Measurements from ENCODE around the gene CHMP6. TPM values are rescaled to one million over a fixed set of nuclear protein-coding genes. Genes with fewer than 3 reads are reported as not detected.

Gene CHMP6
- total and polyA plus RNA-seq, 9 of the 15 experiments (the other 6 are each of a cell fraction or from before 2014, with no cell fraction given), result 0.25 to 30.4 (median 13.4) TPM

DNA sequence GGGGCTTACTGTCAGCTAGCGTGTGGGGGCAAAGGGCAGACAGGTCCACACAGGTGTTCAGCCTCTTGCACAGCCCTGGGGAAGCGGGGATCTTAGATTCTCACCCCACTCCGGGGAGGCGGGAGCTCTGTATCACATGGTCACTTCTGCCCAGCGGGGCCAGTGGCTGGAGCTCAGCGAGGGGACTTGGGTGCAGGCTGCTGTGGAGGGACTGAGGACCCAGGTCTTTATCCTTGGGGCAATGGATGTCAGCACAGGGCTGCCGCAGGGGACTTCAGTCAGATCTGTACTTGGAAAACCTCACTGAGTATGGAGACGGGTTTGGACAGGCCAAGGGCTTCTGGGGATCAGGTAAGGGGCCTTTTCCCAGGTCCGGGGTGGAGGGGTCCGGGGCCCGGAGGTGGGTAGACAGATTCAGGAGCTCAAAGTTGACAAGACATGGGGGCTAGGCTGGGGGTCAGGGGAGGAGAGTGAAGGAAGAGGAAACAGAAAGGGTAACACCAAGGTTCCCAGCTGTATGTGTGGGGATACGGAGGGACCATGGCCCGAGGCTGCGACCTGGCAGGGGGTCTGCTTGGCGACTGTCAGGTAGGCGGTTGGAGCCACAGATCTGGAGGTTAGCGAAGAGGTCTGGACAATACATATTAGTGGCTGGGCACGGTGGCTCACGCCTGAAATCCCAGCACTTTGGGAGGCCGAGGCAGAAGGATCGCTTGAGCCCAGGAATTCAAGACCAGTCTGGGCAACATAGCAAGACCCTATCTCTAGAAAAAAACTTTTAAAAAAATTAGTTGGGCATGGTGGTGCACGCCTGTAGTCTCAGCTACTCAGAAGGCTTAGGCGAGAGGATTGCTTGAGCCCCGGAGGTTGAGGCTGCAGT is 28.2 kb downstream of the CHMP6 start (continued):
- peak; percentile 3; the same call in 1 of the 2 replicates for TF ChIP-seq MGA (IDR thresholded peaks at IDR 0.05)
- 0 out of 2 replicates have a peak, but pooled peaks have one; percentile 31 for TF ChIP-seq ZNF592 (IDR thresholded peaks at IDR 0.05)
- peak; percentile 17; the same call in 1 of the 2 replicates for TF ChIP-seq ZNF224 (CRISPR knock-in tag; IDR thresholded peaks at IDR 0.05)
